ENCODE data around the gene FOXL1.

DNA sequence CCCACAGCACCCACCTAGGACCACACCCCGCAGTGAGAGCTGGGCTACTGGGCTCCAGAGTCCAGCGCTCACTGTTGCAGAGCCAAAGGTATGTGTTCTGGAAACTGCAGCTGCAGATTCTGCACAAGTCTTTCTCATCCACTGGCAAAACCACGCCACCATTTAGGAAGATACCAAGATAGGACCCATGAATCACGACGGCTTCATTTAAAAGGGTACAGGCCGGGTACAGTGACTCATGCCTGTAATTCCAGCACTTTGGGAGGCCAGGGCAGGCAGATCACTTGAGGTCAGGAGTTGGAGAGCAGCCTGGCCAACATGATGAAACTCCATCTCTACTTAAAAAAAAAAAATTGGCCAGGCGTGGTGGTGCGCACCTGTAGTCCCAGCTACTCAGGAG is 49.2 kb upstream of the FOXL1 start:
- TF ChIP-seq EZH2 (IDR thresholded peaks at IDR 0.05; ENCODE audit: low read length), result no peak
- TF ChIP-seq, protein P1, sequence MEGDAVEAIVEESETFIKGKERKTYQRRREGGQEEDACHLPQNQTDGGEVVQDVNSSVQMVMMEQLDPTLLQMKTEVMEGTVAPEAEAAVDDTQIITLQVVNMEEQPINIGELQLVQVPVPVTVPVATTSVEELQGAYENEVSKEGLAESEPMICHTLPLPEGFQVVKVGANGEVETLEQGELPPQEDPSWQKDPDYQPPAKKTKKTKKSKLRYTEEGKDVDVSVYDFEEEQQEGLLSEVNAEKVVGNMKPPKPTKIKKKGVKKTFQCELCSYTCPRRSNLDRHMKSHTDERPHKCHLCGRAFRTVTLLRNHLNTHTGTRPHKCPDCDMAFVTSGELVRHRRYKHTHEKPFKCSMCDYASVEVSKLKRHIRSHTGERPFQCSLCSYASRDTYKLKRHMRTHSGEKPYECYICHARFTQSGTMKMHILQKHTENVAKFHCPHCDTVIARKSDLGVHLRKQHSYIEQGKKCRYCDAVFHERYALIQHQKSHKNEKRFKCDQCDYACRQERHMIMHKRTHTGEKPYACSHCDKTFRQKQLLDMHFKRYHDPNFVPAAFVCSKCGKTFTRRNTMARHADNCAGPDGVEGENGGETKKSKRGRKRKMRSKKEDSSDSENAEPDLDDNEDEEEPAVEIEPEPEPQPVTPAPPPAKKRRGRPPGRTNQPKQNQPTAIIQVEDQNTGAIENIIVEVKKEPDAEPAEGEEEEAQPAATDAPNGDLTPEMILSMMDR (optimal IDR thresholded peaks at IDR 0.05 in 1 of 3, IDR thresholded peaks at IDR 0.05 in 1 of 3, conservative IDR thresholded peaks at IDR 0.05 in 1 of 3; ENCODE audit: extremely low read depth in 1 of 3, insufficient read depth in 2 of 3, low read length in 3 of 3), result no peak

Measured in keratinocyte (primary cell).